A549 treated with CORT108297 at 1 μM for 4 hours (cell line): ENCODE results near the gene GSC2. TPM values are rescaled to one million over a fixed set of nuclear protein-coding genes. Genes with fewer than 3 reads are reported as not detected.

ENCODE experiments used
- total RNA-seq: library from RNA; stranded (reverse); fragments of 200-300 nt; extraction: Qiagen RNA extraction; gene quantifications from 5 replicates; pipeline ENCODE4 v1.2.3, GENCODE V29; 2022

Gene GSC2, protein sequence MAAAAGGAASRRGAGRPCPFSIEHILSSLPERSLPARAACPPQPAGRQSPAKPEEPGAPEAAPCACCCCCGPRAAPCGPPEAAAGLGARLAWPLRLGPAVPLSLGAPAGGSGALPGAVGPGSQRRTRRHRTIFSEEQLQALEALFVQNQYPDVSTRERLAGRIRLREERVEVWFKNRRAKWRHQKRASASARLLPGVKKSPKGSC
- total RNA-seq: 0.09 to 0.11 TPM in 2 of 5 replicates, not detected in the others

GRCh38 chr22:19149991-19150390 is at the start of gene GSC2:
Gene GSC2 (minus strand): TSS chr22:19150292. CDS start chr22:19150283, 9 bp downstream.

DNA sequence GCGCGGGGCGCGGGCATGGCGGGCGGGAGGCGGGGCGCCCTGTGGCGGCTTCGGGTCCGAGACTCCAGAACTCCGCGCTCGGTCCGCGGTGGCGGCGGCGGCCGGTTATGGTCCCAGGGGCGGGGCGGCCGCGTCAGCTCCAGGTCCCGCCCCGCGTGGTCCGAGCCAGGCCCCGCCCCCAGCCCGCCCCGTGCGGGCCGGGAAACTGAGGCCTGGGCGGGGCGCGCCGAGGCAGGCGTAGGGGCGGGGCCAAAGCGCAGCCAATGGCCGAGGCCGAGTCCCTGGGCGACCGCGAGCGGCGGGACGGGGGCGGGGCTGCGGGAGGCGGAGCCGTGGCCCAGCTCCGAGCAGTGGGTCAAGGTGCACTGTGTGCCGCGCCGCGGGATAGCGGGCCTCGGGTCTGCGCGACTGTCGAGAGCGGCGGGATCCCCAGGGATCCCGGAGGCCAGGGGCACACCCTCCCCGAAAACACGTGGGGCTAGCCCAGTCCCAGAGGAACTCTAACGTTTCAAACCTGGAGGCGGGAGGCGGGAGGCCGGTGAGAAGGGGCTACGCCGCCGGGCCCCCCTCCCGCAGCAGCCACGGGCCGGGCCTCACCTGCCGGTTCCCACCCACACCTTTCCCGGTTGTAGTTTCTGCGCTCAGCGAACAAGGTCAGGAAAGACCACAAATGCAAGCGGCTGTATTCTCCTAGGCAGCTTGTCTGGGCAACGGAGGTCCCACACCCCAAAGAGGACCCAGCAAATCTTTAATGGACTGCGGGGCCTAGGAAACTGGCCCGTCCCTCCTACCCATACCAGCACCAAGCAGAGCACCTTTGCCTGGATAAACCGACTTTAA is 28.8 kb upstream of the GSC2 start, which contains the start of gene SLC25A1:
Gene SLC25A1 (minus strand): TSS at position 80 of the 840 bp plus-strand sequence. CDS start 63 bp downstream, at position 17.

DNA sequence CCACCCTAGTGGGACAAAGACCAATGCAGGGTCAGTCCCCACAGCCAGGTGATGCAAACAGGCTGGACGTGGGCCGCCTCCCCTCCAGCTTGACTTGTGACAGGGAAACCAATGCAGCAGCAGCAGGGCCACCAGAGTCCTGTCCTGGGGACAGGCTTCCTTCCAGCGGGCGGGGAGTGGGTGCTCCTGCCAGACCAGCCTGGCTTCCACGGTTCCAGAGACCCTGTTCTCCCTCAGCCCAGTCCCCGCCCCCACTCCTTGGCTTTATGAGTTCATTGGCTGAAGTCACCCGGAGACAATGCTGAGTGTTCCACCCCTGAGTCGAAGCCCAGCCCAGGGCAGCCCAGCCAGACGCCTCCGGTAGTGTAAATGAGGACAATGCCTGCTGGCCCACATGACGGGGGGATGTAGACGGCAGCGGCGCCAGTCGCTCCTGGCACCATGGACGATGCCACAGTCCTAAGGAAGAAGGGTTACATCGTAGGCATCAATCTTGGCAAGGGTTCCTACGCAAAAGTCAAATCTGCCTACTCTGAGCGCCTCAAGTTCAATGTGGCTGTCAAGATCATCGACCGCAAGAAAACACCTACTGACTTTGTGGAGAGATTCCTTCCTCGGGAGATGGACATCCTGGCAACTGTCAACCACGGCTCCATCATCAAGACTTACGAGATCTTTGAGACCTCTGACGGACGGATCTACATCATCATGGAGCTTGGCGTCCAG is 19.0 kb downstream of the GSC2 start, which contains the start of gene TSSK2:
Gene TSSK2 (plus strand): TSS at position 350 of the 726 bp plus-strand sequence. CDS start 92 bp downstream, at position 442.

GRCh38 chr22:19122143-19122751 is 27.8 kb downstream of the GSC2 start, which contains the start of gene DGCR2:
Gene DGCR2 (minus strand): TSS chr22:19122412. CDS start chr22:19122206, 206 bp downstream.

Other genes with a start within 250 kb of the GSC2 start
- gene DGCR6, start 244.0 kb downstream of the GSC2 start, total RNA-seq: 0.63 to 1.7 TPM (median 1.3 TPM) in 5 replicates
- gene PRODH, start 214.0 kb downstream of the GSC2 start, total RNA-seq: 0.32 to 1.1 TPM (median 0.51 TPM) in 5 replicates
- gene DGCR2, start 27.9 kb downstream of the GSC2 start, total RNA-seq: 17.3 to 24.4 TPM (median 21.9 TPM) in 5 replicates
- gene TSSK2, start 19.0 kb downstream of the GSC2 start, total RNA-seq: not detected in 5 replicates
- gene ESS2, start 5.6 kb downstream of the GSC2 start, total RNA-seq: 11.2 to 12.3 TPM (median 12.1 TPM) in 5 replicates
- 45.3 to 65.1 TPM (median 62.6 TPM) in 5 replicates for gene SLC25A1, start 28.4 kb upstream of the GSC2 start, total RNA-seq
- gene CLTCL1, start 141.4 kb upstream of the GSC2 start, total RNA-seq: 4.6 to 6.1 TPM (median 5.6 TPM) in 5 replicates